ENCODE measurements around the gene MIER3. TPM values are rescaled to one million over a fixed set of nuclear protein-coding genes. Genes with fewer than 3 reads are reported as not detected.
A peak's percentile ranks its signal among the peaks of the same experiment; 100 is the strongest.

Gene MIER3
- total and polyA plus RNA-seq, 9 of the 15 experiments (the other 6 are each of a cell fraction or from before 2014, with no cell fraction given) = 4.1 to 29.3 (median 13.0) TPM

GRCh38 chr5:56909294-56910209 lies 42.4 kb downstream of the MIER3 start, which contains the start of gene SETD9 (continued):
- TF ChIP-seq, protein P1, sequence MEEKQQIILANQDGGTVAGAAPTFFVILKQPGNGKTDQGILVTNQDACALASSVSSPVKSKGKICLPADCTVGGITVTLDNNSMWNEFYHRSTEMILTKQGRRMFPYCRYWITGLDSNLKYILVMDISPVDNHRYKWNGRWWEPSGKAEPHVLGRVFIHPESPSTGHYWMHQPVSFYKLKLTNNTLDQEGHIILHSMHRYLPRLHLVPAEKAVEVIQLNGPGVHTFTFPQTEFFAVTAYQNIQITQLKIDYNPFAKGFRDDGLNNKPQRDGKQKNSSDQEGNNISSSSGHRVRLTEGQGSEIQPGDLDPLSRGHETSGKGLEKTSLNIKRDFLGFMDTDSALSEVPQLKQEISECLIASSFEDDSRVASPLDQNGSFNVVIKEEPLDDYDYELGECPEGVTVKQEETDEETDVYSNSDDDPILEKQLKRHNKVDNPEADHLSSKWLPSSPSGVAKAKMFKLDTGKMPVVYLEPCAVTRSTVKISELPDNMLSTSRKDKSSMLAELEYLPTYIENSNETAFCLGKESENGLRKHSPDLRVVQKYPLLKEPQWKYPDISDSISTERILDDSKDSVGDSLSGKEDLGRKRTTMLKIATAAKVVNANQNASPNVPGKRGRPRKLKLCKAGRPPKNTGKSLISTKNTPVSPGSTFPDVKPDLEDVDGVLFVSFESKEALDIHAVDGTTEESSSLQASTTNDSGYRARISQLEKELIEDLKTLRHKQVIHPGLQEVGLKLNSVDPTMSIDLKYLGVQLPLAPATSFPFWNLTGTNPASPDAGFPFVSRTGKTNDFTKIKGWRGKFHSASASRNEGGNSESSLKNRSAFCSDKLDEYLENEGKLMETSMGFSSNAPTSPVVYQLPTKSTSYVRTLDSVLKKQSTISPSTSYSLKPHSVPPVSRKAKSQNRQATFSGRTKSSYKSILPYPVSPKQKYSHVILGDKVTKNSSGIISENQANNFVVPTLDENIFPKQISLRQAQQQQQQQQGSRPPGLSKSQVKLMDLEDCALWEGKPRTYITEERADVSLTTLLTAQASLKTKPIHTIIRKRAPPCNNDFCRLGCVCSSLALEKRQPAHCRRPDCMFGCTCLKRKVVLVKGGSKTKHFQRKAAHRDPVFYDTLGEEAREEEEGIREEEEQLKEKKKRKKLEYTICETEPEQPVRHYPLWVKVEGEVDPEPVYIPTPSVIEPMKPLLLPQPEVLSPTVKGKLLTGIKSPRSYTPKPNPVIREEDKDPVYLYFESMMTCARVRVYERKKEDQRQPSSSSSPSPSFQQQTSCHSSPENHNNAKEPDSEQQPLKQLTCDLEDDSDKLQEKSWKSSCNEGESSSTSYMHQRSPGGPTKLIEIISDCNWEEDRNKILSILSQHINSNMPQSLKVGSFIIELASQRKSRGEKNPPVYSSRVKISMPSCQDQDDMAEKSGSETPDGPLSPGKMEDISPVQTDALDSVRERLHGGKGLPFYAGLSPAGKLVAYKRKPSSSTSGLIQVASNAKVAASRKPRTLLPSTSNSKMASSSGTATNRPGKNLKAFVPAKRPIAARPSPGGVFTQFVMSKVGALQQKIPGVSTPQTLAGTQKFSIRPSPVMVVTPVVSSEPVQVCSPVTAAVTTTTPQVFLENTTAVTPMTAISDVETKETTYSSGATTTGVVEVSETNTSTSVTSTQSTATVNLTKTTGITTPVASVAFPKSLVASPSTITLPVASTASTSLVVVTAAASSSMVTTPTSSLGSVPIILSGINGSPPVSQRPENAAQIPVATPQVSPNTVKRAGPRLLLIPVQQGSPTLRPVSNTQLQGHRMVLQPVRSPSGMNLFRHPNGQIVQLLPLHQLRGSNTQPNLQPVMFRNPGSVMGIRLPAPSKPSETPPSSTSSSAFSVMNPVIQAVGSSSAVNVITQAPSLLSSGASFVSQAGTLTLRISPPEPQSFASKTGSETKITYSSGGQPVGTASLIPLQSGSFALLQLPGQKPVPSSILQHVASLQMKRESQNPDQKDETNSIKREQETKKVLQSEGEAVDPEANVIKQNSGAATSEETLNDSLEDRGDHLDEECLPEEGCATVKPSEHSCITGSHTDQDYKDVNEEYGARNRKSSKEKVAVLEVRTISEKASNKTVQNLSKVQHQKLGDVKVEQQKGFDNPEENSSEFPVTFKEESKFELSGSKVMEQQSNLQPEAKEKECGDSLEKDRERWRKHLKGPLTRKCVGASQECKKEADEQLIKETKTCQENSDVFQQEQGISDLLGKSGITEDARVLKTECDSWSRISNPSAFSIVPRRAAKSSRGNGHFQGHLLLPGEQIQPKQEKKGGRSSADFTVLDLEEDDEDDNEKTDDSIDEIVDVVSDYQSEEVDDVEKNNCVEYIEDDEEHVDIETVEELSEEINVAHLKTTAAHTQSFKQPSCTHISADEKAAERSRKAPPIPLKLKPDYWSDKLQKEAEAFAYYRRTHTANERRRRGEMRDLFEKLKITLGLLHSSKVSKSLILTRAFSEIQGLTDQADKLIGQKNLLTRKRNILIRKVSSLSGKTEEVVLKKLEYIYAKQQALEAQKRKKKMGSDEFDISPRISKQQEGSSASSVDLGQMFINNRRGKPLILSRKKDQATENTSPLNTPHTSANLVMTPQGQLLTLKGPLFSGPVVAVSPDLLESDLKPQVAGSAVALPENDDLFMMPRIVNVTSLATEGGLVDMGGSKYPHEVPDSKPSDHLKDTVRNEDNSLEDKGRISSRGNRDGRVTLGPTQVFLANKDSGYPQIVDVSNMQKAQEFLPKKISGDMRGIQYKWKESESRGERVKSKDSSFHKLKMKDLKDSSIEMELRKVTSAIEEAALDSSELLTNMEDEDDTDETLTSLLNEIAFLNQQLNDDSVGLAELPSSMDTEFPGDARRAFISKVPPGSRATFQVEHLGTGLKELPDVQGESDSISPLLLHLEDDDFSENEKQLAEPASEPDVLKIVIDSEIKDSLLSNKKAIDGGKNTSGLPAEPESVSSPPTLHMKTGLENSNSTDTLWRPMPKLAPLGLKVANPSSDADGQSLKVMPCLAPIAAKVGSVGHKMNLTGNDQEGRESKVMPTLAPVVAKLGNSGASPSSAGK (IDR thresholded peaks at IDR 0.05) = 0 out of 2 replicates have a peak, but pooled peaks have one; percentile 62
- TF ChIP-seq ATF7 (IDR thresholded peaks at IDR 0.05) = peak; percentile 70; the same call in 1 of the 2 replicates
- no peak for TF ChIP-seq ZBTB8A (IDR thresholded peaks at IDR 0.05; ENCODE audit: partially characterized antibody)
- TF ChIP-seq ZNF778 (CRISPR knock-in tag; IDR thresholded peaks at IDR 0.05) = no peak
- no peak for TF ChIP-seq TAL1 (IDR thresholded peaks at IDR 0.05)
